HG03378 (cell line): ENCODE results near the gene GPC5.
"Not testable (repeated sequence)": the region's sequence is repeated elsewhere in the genome, so short reads cannot be mapped to it uniquely, and the experiment has no call there.

ENCODE experiments used
- ATAC-seq: cut with Tn5 transposase; IDR thresholded peaks from one replicate; pipeline ENCODE4 v1.9.1; 2021; ENCODE audit warnings: mild to moderate bottlenecking, moderate library complexity; ENCODE audit not compliant: unreplicated experiment

Gene GPC5

DNA sequence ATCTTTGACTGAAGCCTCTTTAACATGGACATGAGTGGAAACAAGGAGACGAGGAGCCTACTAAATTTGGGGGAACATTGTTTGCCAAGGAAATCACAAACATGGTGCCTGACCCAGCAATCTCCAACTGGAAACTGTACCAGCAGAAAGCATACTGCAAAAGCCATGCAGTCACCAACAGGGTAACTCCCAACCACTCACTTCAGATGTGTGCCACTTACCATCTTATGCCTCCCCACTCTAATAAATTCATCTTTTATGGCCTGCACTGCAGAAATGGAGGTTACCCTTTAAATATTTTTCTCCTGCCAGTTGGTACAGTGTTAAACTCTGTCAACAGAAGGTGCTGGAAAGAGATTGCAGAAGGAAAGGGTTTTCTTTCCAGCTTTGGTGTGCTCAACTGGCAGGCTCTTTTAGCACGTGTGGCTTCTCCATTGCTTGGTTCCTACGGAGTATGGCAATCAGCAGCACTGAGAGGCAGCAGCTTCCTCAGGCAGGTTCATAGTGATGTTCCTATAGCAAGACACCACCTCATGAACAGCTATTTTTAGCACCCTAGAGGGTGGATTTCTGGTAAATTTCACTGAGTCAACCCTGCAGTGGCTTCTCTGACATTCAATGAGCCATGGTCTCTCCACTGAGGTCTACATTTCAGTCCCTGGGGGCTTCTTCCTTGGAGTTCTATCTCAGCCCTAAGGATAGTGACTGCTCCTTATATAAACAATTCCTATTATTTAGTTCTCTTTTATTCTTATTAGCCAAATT is 29.6 kb upstream of the GPC5 start:
- peak; percentile 33 for ATAC-seq

DNA sequence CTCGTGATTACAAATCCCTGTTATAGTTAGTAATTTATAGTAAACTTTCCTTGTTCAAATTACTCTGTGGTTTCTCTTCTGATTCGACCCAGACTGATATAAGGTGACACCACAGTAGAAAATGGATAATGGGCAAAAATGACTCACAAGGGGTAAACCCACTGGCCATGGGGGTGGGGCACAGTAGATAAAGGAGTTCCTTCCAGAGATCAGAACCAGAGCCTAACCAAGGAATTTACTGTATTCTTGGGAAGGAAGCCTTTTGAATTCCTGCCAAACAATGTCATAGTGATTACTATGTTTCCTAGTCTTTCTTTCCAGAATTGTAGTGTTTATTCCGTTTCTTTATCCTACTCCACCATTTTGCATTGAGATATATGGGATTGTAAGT is 29.0 kb upstream of the GPC5 start:
- ATAC-seq: peak; percentile 31

DNA sequence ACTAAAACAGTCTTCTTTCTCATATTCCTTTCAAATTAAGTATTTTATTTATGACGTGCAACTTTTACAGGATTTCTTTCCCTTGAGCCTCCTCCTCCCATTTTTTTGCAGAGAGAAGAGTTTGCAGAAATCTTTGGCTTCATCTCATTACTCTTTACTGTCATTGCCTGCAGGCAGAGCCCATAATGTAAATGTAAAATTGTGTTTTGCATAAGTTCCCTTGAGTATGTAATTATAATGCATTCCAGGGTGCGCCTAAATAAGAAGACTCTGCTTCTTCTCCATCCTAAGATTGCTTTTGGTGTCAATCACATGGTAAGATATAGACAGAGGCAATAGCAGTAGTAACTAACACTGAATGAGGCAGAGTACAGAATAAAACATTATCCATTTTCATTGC is 27.9 kb upstream of the GPC5 start:
- no peak for ATAC-seq

DNA sequence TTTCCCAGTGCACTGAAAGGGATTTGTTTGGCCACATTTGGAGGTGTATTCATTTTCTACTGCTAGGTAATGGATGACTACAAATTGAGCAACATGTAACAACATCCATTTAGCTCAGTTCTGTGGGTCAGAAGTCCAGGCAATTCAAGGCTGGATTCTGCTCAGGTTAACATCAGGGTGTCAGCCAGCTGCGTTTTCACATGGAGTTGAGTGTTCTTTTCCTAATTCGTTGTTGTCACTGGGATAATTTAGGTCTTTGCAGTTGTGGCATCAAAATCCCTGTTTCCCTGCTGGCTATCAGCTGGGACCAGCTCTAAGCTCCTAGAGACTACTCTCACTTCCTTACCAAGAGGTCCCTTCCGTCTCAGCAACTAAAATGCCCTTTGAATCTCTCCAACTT is 25.5 kb upstream of the GPC5 start:
- no peak for ATAC-seq

DNA sequence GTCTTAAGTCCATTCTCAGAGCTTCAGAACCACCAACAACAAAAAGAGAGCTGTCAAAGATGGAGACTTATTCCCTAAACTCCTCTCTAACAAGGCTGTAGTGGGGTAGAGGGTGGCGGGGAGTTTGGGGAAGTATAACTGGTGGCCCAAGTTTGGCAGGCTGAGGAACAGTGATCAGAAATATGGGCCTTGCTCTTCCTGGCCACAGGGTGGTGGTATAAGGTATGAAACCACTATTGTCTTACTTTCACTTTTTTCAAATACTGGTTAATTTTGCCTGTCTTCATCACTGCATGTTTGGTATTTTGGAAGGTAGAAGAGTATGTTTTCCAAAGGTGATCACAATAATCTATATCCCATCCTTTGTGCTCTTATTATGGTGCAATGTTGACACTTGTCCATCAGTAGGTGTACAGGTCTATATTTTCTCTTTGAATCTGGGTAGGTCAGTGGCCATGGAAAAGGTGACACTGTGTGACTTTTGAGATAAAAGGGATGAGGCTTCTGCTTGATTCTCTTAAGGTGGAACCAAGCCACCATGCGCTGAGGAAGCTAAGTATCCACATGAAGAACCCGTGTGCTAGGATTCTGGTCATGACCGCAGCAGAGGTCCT is 23.2 kb upstream of the GPC5 start:
- ATAC-seq: peak; percentile 96

GRCh38 chr13:91381371-91381770 is 17.1 kb upstream of the GPC5 start:
- ATAC-seq: no peak

- no peak for ATAC-seq
These were observed 14.6 kb upstream of the GPC5 start for GRCh38 chr13:91383836-91384235.

DNA sequence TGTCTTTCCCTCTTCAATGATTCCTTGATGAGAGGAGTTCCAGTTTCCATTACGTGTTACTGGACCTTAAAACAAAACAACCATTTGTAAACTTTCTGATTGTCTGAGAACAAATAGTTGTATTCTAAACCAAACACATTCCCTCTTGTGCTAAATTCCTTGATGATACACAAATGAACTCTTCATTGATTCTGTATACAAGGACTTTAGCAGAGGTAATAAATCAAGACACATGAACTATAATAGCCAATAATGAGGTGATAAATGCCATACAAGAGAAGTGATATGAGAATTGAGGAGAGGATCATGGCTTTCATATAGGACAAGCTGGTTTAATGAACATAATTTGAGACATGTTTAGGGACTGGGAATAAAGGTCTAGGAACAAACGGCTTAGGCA is 13.5 kb upstream of the GPC5 start:
- ATAC-seq: no peak

- no peak for ATAC-seq
These were observed 9.2 kb upstream of the GPC5 start for GRCh38 chr13:91389186-91389585.

DNA sequence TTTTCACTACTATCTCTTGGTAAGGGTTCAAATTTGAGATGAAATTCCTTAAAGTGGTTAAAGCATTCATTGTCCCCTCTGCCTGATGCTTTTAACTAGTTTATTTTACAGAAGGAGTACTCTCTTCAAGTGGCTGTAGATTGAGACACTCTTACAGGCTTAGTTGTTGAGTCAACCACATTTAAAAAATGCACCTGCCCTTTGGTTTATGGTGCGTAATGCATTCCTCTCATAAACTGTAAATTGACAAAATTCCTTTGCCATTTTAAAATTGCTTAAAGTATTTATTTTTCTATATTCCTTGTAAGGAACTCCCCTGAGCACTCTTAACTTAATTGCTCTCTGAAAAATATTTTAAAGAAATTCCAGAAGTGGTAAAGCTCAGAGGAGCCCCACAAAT is 826 bp upstream of the GPC5 start:
- no peak for ATAC-seq

- no peak for ATAC-seq
These were observed 1.0 kb downstream of the GPC5 start for GRCh38 chr13:91399189-91400062.

DNA sequence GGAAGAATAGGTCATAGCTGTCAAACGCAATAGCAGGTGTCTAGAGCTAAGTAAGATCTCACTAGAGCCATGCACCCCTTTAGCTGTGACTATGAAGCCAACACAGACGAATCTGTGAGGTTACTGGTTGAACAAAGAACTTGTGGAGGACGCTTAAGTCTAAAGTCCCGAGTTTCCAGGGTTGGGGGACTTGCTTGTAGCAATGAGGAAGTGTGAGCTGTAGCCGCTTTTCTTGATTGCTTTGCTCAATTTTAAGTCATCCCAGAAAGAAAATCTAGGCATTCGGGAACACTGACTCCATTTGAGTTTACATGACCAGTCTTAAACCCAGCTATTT is 1.6 kb downstream of the GPC5 start:
- no peak for ATAC-seq

DNA sequence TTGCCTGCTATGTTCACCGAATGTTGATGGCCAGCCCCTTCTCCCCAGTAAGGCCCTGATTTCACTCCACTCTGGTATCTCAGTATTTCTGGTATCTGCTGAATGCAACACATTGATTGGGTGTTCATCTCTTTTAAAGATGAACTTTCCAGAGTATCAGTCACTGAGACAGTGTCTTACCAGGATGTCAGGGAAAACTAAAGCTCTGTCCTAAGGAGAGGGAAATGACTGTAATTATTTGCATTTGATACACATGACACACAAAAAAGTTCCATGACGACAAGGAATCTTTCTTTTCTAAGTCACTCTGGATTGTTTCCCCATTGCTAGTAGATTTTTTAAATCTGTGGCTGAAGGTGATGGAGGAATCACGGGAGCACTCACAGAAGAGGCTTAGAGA is 2.2 kb downstream of the GPC5 start:
- ATAC-seq: no peak

DNA sequence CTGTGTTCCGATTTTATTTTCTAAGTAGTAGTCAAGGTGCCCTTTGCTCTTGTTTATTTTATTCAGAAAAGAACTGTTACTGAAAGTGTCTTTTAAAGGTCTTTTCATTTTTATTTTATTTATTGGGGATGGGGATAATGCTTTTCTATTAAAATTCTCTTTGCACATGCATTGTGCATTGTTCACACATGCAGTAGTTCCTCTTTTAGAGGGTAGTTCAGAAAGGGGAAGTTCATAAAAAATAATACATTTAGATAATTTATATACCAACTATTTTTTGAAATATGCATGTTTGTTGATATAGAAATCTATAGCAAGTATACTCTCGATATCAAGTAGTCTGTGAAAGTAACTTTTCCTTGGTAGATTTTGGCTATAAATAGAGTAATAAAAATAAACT is 3.5 kb downstream of the GPC5 start:
- no peak for ATAC-seq

GRCh38 chr13:91405240-91405639 is 6.8 kb downstream of the GPC5 start:
- ATAC-seq: peak; percentile 72

- peak; percentile 70 for ATAC-seq
These were observed 8.2 kb downstream of the GPC5 start for GRCh38 chr13:91406619-91407018.

GRCh38 chr13:91408971-91409370 is 10.6 kb downstream of the GPC5 start:
- ATAC-seq: no peak

GRCh38 chr13:91416579-91416978 is 18.2 kb downstream of the GPC5 start:
- ATAC-seq: not testable (repeated sequence)

GRCh38 chr13:91417660-91418325 is 19.4 kb downstream of the GPC5 start:
- ATAC-seq: peak; percentile 48

GRCh38 chr13:91426913-91427312 is 28.5 kb downstream of the GPC5 start:
- no peak for ATAC-seq

GRCh38 chr13:91438674-91439073 is 40.3 kb downstream of the GPC5 start:
- not testable (repeated sequence) for ATAC-seq
